Astrocyte (in vitro differentiated cells and primary cell): ENCODE data around the gene AKTIP.

Experiments used
- EZH2 ChIP-seq: IDR thresholded peaks from 2 replicates; pipeline ENCODE4 v1.6.1; 2012; ENCODE audit warnings: mild to moderate bottlenecking, low read length, inconsistent platforms; ENCODE audit not compliant: insufficient read depth
- TF ChIP-seq, protein P1 (sequence below): IDR thresholded peaks from 2 replicates; pipeline ENCODE4 v1.5.1; 2011; ENCODE audit warnings: low read depth, mild to moderate bottlenecking, inconsistent platforms, low read length, moderate library complexity; ENCODE audit not compliant: insufficient read depth

DNA sequence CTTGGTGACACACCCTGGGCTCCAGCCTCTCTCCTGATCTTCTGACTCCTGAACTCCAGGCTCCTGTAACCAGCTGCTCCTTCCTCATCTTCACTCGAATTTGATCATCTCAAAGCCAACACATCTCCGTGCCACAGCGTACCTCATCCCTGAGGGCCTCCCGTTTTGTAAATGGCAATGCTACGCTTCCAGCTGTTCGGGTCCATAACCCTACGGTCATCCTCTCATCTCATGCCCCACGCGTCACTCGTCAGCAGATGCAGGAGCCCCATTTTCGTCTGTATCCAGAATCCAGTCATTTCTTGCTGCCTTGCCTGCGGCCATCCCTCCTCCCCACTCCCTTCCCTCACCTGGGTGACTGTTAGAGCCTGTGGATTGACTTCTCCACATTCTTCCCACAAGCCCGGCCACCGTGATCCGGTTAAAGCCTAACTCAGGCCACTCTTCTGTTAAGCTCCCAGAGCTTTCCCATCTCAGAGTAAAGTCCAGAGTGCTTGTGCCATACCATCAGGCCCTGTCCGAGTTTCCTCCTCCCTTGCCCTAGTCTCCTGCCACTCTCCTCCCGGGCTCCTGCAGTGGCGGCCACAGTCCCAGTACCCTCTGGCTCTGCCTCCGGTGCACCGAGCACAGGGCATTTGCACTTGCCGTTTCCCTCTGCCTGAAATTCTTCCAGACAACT is 20.3 kb upstream of the AKTIP start:
- TF ChIP-seq, protein P1, sequence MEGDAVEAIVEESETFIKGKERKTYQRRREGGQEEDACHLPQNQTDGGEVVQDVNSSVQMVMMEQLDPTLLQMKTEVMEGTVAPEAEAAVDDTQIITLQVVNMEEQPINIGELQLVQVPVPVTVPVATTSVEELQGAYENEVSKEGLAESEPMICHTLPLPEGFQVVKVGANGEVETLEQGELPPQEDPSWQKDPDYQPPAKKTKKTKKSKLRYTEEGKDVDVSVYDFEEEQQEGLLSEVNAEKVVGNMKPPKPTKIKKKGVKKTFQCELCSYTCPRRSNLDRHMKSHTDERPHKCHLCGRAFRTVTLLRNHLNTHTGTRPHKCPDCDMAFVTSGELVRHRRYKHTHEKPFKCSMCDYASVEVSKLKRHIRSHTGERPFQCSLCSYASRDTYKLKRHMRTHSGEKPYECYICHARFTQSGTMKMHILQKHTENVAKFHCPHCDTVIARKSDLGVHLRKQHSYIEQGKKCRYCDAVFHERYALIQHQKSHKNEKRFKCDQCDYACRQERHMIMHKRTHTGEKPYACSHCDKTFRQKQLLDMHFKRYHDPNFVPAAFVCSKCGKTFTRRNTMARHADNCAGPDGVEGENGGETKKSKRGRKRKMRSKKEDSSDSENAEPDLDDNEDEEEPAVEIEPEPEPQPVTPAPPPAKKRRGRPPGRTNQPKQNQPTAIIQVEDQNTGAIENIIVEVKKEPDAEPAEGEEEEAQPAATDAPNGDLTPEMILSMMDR: no peak
- TF ChIP-seq EZH2: no peak
